Measurements from ENCODE around the gene KAT7.

- no peak for TF ChIP-seq CTCF (IDR thresholded peaks at IDR 0.05)
- TF ChIP-seq POLR2A (IDR thresholded peaks at IDR 0.05), result no peak
Measured at GRCh38 chr17:49866882-49867413, 78.5 kb downstream of the KAT7 start.

All from heart left ventricle (tissue), 13 donors.